Rectal smooth muscle tissue (tissue), 1 donor: ENCODE measurements around the gene SLC29A4.

Experiments used
- H3K27ac ChIP-seq: one replicate; pipeline ENCODE4 v1.7.0; 2013; ENCODE audit warnings: low read depth, low read length, inconsistent platforms
- H3K27me3 ChIP-seq: one replicate; pipeline ENCODE4 v1.7.0; 2013; ENCODE audit warnings: low read length; ENCODE audit not compliant: control insufficient read depth, insufficient read depth
- H3K36me3 ChIP-seq: one replicate; pipeline ENCODE4 v1.7.0; 2013; ENCODE audit warnings: low read length; ENCODE audit not compliant: control insufficient read depth, insufficient read depth
- H3K4me1 ChIP-seq: one replicate; pipeline ENCODE4 v1.7.0; 2013; ENCODE audit warnings: low read length; ENCODE audit not compliant: control insufficient read depth, insufficient read depth
- H3K4me3 ChIP-seq: one replicate; pipeline ENCODE4 v1.7.0; 2013; ENCODE audit warnings: low read length
- H3K9ac ChIP-seq: one replicate; pipeline ENCODE4 v1.7.0; 2013; ENCODE audit warnings: low read length

Gene SLC29A4

DNA sequence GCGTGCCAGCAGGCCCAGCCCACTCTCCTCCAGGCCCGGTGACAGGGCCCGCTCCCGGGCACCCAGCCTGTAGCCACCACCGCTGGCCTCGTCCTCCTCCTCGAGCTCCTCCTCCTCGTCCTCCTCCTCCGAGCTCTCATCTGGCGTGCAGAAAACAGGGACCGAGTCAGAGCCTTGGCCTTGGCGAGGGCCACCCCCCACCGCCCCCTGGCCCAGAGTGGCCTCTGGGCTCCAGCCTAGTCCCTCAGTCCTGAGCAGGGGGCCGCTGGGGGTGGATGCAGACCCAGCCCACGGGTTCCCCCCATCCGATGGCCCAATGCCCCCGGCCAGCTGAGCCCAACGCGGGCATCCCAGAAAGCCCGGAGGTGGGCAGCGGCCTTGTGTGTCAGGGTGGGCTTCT is 62.9 kb downstream of the SLC29A4 start:
- Histone ChIP-seq H3K36me3 (peaks cover 37% of the 10 kb centered on the region), H3K4me1 (peaks cover 2% of the 10 kb centered on the region), H3K4me3 (no peak overlapping the region), H3K9ac (no peak overlapping the region), H3K27me3 (no peaks in the 10 kb centered on the region), H3K27ac (no peak overlapping the region)

DNA sequence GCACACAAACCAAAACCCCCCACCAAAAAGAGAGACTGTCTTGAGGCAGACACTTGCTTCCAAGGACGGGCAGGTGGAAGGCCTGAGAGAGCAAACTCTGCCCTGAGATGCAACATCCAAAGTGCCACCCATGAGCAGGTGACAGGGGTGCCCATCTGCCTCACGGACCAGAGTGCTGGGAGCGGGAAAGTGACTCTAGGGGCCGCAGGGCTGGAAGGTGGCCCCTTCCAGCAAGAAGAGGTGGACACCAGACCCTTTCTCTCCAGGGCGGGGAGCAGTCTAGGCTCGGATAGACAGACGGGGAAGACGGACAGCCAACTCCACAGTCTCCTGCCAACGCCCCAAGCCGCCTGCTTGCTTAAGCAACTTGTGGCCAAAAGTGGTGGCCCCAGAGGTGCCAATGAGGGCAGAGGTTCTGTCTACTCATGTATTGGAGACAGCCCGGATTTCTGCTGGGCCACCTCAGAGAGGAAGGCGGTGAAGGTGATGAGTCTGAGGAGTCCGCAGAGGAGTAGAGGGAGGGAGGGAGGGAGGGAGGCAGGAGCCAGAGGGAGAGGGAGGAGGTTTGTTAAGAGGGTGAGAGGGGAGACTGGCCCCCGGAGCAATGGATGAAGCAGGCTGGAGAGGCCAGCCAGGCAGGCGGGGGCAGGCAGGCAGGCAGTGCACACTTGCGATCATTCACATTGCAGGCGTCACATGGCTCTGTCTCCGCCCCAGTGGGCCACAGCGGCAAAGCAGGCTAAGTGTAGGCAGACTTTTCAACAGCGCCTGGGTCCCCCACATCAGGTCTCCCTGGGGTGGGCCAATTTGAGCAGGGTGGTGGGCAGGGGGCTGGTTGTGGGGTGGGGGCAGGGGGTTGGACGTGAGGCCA is 65.6 kb downstream of the SLC29A4 start:
- Histone ChIP-seq H3K4me3 (no peak overlapping the region), H3K9ac (no peak overlapping the region), H3K36me3 (peaks cover 36% of the 10 kb centered on the region), H3K27ac (peak overlapping the region; percentile 12), H3K27me3 (no peaks in the 10 kb centered on the region), H3K4me1 (peaks cover 2% of the 10 kb centered on the region)

DNA sequence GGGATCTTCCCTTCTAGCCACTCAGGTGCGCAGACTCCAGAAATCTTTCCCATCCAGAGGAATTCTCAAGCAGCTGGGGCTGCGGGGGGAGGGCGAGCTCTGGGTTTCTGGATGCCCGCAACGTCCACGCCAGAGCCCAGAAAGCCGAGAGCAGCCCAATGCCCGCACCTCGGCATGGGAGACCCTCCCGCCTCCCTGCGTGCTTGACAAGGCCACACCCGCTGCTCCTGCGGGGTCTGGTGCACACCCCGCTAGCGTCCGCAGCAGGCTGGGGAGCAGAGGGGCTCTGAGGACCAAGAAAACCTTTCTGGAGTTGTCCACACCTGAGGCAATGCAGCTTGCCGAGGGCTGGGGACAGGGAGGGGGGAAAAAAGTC is 66.2 kb downstream of the SLC29A4 start:
- Histone ChIP-seq H3K27ac (peak overlapping the region; percentile 64), H3K36me3 (peaks cover 32% of the 10 kb centered on the region)

DNA sequence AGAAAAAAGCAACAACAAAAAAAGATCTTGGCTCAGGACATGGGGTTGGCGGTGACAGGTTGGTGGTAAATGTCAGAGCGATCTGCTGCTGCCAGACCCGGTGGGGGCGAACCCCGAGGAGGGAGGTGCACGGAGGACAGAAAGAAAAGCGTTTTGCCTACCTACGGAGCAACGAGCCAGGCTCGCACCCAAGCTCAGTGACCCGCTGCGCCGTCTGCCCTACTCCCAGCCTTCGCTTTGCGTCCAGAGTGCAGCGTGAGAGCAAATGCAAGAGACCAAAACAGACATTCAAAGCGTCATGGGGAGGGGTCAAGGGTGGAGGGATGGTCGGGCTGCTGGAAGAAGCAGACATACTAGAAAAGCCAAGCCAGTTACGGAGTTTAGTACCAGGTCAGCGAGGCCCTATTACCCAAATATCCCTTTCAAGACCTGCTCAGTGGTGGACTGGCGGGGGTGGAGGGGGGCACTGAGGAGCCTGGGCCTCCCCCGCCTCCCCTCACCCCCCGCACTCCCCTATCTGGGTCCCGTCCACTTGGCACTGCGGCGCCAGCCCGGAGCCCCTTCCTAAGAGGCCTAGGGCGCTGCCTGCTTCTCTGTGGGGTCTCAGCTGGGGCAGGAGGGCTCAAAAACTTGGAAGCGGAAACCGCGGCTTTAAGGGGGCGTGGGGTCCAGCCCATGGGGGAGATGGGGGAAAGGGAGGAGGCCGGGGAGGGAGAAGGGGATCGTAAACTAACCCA is 66.9 kb downstream of the SLC29A4 start:
- Histone ChIP-seq H3K4me3 (no peak overlapping the region), H3K27me3 (no peaks in the 10 kb centered on the region), H3K9ac (no peak overlapping the region), H3K36me3 (peaks cover 26% of the 10 kb centered on the region), H3K4me1 (peaks cover 11% of the 10 kb centered on the region), H3K27ac (peak overlapping the region; percentile 54)

More for the DNA sequence above, 66.2 kb downstream of the SLC29A4 start:
- peaks cover 6% of the 10 kb centered on the region for H3K4me1 ChIP-seq
- H3K9ac ChIP-seq, result no peak overlapping the region
- no peaks in the 10 kb centered on the region for H3K27me3 ChIP-seq
- no peak overlapping the region for H3K4me3 ChIP-seq

DNA sequence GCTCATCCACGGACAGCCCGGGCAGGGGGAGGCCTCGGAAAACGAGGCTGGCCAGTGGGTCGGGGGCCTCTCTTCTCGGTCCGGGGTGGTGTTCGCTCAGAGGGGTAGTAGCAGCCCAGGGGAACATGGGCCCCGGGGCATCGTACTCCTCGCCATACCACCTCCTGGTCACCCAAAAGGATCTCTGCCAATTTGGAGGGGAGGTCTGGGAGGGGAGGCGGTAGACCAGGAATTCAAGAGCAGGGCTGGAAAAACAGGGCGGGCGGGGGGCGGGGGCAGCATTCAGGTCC is 67.4 kb downstream of the SLC29A4 start:
- Histone ChIP-seq H3K27me3 (no peaks in the 10 kb centered on the region), H3K36me3 (peaks cover 21% of the 10 kb centered on the region), H3K27ac (peak overlapping the region; percentile 54), H3K9ac (no peak overlapping the region), H3K4me1 (peaks cover 16% of the 10 kb centered on the region), H3K4me3 (no peak overlapping the region)

DNA sequence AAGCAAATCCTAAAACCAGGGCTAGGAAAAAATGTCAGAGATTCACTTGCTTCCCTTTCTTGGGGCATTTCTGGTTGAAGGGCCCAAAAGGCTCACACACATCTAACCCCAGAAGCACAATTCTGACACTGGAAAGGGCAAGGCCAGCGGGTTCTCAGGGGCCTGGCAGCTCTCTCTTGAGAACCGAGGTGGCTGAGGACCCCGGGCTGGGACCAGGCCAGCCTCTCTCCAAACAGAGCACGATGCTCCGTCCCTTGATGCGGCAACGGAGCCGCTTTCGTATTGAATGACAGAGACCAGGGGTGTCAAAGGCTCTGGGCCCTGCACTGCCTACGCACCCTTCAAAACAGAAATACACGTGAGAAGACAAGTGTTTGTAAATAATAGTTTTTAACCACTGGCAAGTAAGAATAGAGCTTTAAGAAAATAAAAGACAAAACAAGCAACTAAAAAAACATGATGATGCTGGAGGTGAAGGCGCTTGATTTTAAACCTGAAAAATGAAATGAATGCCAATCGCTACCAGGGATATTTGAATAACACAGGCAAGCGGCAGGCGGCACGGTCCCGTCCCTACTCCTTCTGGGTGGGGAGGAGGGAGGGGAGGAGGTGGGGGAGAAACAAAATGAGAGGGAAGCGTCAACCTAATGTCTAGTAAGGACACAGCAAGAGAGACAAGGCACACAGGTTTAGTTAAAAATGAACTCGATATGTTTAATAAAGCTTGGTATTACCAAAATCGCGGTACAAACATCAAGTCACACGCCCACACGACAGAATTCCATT is 68.0 kb downstream of the SLC29A4 start:
- Histone ChIP-seq H3K27ac (peak overlapping the region; percentile 54), H3K36me3 (peaks cover 17% of the 10 kb centered on the region), H3K4me1 (peaks cover 20% of the 10 kb centered on the region), H3K9ac (no peak overlapping the region), H3K4me3 (no peak overlapping the region), H3K27me3 (no peaks in the 10 kb centered on the region)

DNA sequence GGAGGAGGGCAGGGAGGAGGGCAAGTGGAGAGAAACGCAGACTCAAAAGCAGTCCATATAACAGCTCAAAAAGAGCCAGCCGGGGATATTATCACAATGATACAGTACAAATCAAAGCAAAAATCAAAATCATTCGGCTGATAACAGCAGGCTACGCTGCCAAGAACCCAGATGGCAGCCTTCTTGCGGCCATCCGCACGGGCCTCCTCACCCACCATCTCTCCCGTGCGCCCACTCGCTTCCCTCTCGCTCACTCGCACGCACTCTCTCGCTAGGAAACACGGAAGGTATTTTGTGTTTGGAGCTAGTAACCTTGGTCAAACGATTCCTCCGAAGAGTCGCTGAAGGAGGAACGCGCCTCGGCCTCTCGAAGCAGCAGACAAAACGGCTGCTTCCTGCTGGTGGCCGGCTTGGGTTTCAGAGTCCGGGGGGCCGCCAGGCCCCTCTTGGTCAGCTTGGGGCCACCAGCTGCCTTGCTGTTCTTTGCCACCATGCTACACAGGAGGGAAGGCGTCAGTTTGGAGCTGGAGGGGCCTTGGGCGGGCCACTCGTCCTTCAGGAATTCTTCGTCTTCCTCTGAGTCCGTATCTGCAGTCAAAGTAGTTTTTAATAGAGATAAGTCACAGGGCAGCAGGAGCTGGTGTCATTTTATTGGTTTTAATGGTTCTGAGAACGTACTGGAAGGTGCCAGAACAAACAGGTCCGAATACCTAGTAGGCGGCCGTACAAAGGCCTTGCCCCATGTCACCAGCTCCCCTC is 68.9 kb downstream of the SLC29A4 start:
- Histone ChIP-seq H3K9ac (no peak overlapping the region), H3K27ac (no peak overlapping the region)

DNA sequence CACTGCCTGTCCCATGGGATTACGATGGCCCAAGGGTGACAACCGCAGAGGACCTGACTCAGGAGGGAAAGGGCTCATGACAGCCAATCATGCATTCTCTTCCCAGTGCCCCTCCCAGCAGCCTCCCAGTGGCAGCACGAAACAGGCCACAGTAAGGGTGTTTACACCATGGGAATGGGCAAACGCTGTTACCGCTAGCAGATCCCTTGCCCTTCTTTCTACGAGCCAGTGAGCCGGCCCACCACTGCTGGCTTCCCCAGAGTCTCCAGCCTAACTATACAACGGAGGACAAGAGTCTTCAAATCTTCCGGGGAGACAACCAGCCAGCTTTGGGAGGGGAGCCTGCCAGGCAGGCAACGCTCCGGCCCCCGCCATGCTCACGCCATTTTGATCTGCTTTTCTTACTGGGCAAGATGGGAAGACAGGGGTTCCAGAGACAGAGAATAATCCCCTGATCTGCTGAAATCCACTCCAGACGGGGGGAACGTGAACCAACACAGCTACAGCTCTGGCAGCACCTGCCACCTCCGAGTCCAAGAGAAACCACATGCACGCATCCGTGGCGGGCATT is 69.8 kb downstream of the SLC29A4 start:
- Histone ChIP-seq H3K9ac (no peak overlapping the region), H3K36me3 (peaks cover 28% of the 10 kb centered on the region), H3K27ac (peak overlapping the region; percentile 19), H3K27me3 (no peaks in the 10 kb centered on the region), H3K4me3 (no peak overlapping the region), H3K4me1 (peaks cover 25% of the 10 kb centered on the region)

More for the DNA sequence above, 68.9 kb downstream of the SLC29A4 start:
- peaks cover 20% of the 10 kb centered on the region for H3K36me3 ChIP-seq
- no peak overlapping the region for H3K4me3 ChIP-seq
- peaks cover 25% of the 10 kb centered on the region for H3K4me1 ChIP-seq
- no peaks in the 10 kb centered on the region for H3K27me3 ChIP-seq

DNA sequence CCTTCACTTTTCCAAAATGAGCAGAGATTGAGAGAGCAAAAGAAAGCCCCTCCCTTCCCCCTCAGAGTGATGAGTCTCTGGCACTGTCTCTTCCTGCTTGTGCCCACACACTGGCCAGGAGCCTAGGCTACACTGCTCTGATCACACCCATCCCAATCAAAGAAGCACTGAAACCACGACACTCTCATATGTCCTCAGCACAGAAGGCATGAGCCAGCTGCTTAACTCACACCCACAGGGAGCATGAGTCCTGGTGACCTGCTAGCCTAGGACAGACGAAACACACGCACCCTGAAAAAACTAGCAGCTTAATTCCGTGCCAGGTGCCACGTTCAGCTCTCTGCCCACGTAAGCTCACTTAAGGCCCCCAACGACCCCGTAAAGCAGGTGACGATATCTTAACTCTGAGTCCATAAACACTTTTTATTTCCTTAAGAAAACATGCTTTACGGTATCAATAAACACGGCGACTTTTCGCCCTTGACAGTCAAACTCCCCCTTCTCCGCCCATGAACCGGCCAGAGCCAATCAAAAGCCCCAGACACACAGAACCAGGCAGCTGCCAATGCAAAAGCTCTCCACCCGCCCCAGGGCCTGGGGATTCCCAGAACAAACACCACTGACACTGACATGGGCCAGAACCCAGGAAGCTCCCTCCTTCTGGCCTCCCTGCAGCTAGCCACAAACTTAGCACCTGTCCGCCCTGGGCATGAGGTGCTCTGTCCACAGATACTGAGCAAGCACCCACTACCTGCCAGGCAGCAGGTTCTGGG is 71.9 kb downstream of the SLC29A4 start:
- Histone ChIP-seq H3K36me3 (peaks cover 37% of the 10 kb centered on the region), H3K27me3 (no peaks in the 10 kb centered on the region), H3K9ac (no peak overlapping the region), H3K4me1 (peaks cover 32% of the 10 kb centered on the region), H3K27ac (peak overlapping the region; percentile 70), H3K4me3 (peak overlapping the region; percentile 52)
